Mesodermal cell (in vitro differentiated cells): ENCODE results near the gene CRYBB3.

Experiments
- H3K27ac ChIP-seq: 2 replicates; pipeline ENCODE4 v1.7.0; 2013; ENCODE audit warnings: mild to moderate bottlenecking, low read depth, low read length, moderate library complexity; ENCODE audit not compliant: severe bottlenecking
- H3K36me3 ChIP-seq: 2 replicates; pipeline ENCODE4 v1.7.1; 2013; ENCODE audit warnings: mild to moderate bottlenecking, low read length, moderate library complexity; ENCODE audit not compliant: control insufficient read depth, insufficient read depth
- H3K4me1 ChIP-seq: one replicate; pipeline ENCODE4 v1.7.1; 2013; ENCODE audit warnings: mild to moderate bottlenecking, low read length; ENCODE audit not compliant: insufficient read depth, control insufficient read depth, poor library complexity, severe bottlenecking
- H3K4me3 ChIP-seq: 2 replicates; pipeline ENCODE4 v1.7.0; 2013; ENCODE audit warnings: low read length, control low read depth, mild to moderate bottlenecking; ENCODE audit not compliant: insufficient read depth, poor library complexity, severe bottlenecking; ENCODE audit errors: extremely low read depth
- H3K9me3 ChIP-seq: 2 replicates; pipeline ENCODE4 v1.7.1; 2013; ENCODE audit warnings: mild to moderate bottlenecking, low read length, moderate library complexity; ENCODE audit not compliant: control insufficient read depth
- WGBS, 2 experiments: methylation state at CpG; one replicate each; pipeline ENCODE4 v1.1.5; 2013; ENCODE audit warnings: missing lambda C conversion rate in 2 of 2; ENCODE audit not compliant: insufficient coverage in 2 of 2; 5-methylcytosine and 5-hydroxymethylcytosine counted together

CRYBB3 gene

DNA sequence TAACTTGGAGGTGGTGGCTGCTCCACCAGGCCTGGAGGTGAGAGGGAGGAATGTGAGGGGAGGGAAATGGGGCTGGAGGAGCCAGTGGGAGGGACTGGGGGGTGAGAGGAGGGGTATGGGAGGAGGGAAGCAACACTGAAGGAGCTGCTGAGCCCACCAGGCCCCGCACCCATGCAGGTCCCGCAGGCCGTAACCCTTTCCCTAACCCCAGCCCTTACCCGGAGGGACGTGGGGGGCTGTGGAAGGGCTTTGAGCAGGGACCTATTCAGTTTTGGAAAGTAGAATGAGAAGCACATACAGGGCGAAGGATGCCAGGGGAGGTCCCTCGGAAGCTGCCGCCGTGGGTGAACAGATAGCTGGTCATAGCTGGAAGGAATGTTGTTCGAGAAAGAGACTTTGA lies 33.9 kb upstream of the CRYBB3 start:
- WGBS, 2 experiments = 91 to 97% methylated on average over 7 of the region's 10 CpGs
- no peak overlapping the region for H3K27ac ChIP-seq
- no peaks in the 10 kb centered on the region for H3K36me3 ChIP-seq
- H3K9me3 ChIP-seq = no peaks in the 10 kb centered on the region
- H3K4me1 ChIP-seq = peaks cover 4% of the 10 kb centered on the region
- no peak overlapping the region for H3K4me3 ChIP-seq

DNA sequence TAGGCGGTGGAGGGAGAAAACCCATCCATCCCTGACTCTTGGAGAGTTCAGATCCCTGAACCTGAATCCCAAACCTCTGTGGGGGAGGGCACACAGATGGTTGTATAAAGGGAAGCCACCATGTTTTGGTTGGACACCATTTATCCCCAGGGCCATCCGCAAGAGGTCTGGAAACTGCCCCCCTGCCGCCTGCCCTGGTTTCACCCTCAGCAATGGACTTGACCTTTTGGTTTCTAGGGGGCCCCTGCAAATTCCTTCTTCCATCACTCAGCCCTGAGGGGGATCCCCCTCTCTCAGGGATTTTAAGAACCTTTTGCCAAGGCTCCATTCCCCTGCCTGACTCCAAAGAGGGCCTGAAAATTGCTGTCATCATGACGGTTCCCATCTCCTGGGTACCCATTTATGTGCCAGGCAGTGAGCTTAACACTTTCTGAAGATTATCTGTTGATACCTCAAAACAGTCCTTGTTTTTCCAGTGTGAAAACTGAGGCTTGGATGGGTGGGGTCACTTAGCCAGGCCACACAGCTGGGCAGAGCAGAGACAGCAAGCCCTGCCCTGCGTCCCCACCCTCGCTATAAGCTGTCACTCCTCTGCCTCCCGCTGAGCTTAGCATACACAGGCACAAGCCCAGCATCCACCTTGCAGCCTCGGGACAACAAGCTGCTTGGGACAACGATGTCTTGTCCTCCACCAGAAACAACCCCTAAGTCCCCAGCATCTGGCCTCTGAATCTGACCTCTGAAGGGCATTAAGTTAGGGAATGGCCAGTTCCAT lies 33.2 kb upstream of the CRYBB3 start:
- H3K36me3 ChIP-seq = peaks cover 2% of the 10 kb centered on the region
- H3K27ac ChIP-seq = no peak overlapping the region
- peaks cover 4% of the 10 kb centered on the region for H3K4me1 ChIP-seq
- H3K4me3 ChIP-seq = no peak overlapping the region
- WGBS, 2 experiments = 82 to 96% methylated on average over 7 of the region's 9 CpGs
- H3K9me3 ChIP-seq = no peaks in the 10 kb centered on the region

DNA sequence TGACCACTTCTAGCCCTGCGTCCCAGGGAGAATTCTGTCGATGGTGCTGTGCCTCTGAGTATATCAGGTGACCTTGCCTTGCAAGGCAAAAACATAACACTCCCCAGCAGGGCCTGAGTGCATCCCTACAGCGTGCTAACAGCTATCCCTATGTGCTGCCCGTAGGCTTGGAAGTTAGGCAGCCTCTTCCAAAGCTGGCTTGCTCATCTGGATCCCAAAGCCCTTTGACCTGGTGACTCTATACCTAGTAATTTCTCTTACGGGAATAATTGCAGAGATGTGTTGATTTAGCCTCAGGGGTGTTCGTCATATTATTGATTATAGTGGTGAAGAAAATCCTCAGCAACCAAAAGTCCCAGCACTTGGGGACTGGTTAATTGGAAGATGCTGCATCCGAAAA lies 32.6 kb upstream of the CRYBB3 start:
- H3K9me3 ChIP-seq = no peaks in the 10 kb centered on the region
- 87 to 92% methylated on average over 5 to 6 of the region's 7 CpGs for WGBS, 2 experiments
- H3K4me3 ChIP-seq = no peak overlapping the region
- H3K4me1 ChIP-seq = peaks cover 4% of the 10 kb centered on the region
- H3K27ac ChIP-seq = no peak overlapping the region
- peaks cover 3% of the 10 kb centered on the region for H3K36me3 ChIP-seq

DNA sequence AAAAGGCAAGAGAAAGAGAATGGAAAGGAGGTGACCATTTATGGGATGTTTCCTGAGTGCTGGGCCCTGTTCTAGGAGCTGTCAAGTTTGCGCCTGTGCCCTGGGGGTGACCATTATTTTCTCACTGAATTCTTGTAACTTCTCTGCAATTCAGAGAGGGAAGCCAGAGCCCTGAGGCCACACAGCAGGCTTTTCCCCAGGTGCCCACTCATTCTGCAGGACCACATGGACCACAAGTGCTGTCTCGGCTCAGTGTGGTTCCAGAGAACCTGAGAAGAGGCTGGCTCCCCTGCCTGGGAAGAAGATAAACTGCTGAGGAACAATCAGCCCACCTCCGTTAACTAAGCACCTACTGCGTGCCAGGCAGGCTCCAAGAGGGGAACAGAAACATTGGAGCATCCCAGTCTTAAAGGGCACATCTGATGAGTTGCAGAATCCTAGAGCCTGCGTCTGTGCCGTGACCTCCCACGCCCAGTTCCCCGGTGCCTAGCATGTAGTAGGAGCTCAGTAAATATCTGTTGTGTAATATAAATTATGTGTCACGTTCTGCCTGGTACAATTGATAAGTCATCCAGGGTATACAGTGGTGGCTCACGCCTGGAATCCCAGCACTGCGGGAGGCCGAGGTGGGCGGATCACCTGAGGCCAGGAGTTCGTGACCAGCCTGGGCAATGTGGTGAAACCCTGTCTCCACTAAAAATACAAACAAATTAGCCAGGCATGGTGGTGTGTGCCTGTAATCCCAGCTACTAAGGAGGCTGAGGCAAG lies 31.6 kb upstream of the CRYBB3 start:
- 83 to 85% methylated on average over 13 to 14 of the region's 14 CpGs for WGBS, 2 experiments
- no peak overlapping the region for H3K4me3 ChIP-seq
- peaks cover 12% of the 10 kb centered on the region for H3K36me3 ChIP-seq
- H3K9me3 ChIP-seq = no peaks in the 10 kb centered on the region
- peaks cover 4% of the 10 kb centered on the region for H3K4me1 ChIP-seq
- H3K27ac ChIP-seq = no peak overlapping the region

DNA sequence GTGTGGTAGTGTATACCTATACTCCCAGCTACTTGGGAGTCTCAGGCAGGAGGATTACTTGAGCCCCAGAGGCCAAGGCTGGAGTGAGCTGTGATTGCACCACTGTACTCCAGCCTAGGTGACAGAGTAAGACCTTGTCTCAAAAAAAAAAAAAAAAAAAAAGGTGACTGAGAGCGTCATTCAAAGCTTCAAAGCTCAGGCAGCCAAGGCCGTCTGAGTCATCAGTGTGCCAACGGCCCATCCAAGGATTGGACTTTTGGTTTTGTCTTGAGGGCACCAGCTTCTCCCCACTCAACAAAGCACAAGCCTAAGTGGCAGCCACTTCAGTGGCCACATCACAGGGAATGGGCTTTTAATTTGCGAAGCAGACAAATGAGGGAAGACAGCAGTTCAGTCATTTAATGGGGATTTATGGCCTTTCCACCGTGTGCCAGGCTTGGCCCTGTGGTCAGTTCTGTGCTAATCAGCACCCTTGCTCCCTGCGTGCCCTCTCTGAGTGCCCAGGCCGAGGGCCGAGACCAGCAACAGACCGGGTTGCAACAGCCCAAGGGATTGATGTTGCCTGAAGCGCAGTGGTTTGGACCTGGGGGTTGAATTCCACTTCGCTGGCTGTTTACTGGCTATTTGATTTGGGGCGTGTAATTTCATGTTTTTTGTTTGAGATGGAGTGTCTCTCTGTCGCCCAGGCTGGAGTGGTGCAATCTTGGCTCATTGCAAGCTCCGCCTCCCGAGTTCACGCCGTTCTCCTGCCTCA lies 30.2 kb upstream of the CRYBB3 start:
- WGBS, 2 experiments = 92 to 97% methylated on average over 12 to 14 of the region's 17 CpGs
- H3K9me3 ChIP-seq = no peaks in the 10 kb centered on the region
- H3K4me3 ChIP-seq = no peak overlapping the region
- H3K36me3 ChIP-seq = peaks cover 24% of the 10 kb centered on the region
- H3K4me1 ChIP-seq = peaks cover 4% of the 10 kb centered on the region
- no peak overlapping the region for H3K27ac ChIP-seq

DNA sequence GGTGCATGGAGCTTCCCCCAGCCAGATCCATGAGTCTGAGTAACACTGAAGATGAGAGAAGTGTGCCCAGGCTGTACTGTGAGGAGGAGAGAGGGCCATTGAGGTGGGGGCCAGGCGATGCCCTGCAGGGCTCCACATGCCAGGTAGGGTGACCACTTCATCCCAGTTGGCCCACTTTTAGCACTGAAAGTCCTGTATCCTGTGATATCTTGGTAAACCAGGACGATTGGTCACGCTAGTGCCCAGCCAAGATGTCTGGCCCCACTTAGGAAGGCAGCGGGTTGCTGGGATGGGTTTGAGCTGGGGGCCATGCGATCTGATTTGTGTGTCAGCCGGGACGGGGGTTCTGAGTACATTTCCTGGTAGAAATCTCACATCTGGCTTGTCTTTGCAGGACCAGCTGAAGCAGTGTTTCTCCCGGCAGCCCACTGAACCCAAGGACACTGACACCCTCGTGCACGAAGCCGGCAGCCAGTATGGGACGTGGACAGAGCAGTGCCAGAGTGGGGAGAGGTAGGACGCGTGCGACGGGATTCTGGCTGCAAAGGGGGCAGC lies 29.2 kb upstream of the CRYBB3 start:
- no peaks in the 10 kb centered on the region for H3K9me3 ChIP-seq
- 96 to 98% methylated on average over 11 to 14 of the region's 16 CpGs for WGBS, 2 experiments
- H3K36me3 ChIP-seq = peaks cover 35% of the 10 kb centered on the region
- H3K4me1 ChIP-seq = peaks cover 4% of the 10 kb centered on the region
- no peak overlapping the region for H3K4me3 ChIP-seq
- H3K27ac ChIP-seq = no peak overlapping the region

DNA sequence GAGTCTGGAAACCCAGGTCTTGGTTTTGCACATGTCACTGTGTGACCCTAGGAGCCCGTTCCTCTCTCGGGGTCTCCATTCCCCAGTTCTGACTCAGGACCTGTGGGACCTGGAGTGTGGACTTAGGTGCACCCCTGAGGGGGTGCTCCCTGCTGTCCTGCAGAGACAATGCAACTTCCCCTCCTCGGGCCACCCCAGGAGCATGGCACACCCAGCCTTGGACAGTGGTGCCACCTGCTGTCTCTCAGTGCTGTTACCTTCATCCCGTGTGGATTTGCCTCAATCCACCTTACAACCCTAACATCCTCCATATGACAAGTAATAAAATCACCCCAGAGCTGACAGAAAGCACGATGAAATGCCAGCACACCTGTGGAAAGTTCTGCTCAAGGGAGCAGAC lies 27.5 kb upstream of the CRYBB3 start:
- H3K4me3 ChIP-seq = no peak overlapping the region
- no peaks in the 10 kb centered on the region for H3K4me1 ChIP-seq
- H3K36me3 ChIP-seq = peaks cover 51% of the 10 kb centered on the region
- H3K27ac ChIP-seq = no peak overlapping the region
- no peaks in the 10 kb centered on the region for H3K9me3 ChIP-seq
- 78 to 84% methylated on average over 4 to 5 of the region's 5 CpGs for WGBS, 2 experiments

DNA sequence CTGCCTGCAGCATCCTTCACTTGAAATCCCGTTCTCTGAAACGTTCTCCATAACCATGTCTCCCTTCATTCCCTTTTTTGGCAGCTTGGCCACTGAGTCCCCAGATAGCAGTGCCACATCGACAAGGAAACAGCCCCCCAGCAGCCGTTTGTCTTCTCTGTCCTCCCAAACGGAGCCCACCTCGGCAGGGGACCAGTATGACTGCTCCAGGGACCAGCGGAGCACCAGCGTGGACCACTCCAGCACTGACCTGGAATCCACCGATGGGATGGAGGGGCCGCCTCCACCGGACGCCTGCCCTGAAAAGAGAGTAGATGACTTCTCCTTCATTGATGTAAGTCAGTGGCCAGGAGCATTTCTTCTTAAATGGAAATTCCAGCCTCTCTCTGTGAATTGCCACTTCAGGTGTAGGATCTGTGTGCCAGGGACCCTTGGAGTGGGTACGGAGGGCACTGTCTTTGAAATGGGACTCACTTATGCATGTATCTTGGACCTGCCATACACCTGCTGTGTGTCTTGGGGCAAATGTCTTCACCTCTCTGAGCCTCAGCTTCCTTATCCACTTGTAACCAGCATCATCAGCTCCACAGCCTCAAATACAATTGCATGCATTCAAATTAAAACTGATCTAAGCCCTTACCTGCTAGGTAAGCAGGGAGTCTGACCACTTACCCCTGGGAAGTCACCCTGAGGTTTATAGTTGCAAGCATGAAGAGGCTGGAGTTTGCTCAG lies 25.3 kb upstream of the CRYBB3 start:
- Histone ChIP-seq H3K27ac (no peak overlapping the region), H3K4me1 (no peaks in the 10 kb centered on the region), H3K4me3 (no peak overlapping the region), H3K36me3 (peaks cover 56% of the 10 kb centered on the region), H3K9me3 (no peaks in the 10 kb centered on the region)
- WGBS, 2 experiments = 94% methylated on average over 13 of the region's 13 CpGs

DNA sequence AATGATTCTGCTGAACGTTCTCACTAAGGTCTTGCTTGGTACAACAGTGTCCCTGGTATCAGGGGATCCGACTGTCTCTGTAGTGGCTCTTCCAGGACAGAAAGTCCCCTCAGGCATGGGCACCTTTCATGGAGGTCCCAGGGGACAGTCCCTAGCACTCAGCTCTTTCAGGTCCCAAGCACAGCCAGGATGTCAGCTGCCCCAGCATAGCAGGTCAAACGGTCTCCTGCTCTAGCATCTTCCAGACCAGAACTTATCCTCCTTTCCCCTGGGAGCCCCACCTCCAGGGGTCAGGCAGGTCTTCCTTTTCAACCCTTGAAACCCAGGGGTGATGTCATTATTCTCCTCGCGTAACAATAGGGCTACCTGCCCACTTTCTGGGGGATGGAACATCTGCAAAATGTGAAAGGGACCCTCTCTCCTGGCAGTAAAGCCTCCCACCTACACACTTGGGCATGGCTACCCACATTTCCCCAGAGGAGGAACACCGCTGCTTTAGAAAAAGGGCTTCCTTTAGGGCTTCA lies 24.7 kb upstream of the CRYBB3 start:
- Histone ChIP-seq H3K9me3 (no peaks in the 10 kb centered on the region), H3K4me3 (no peak overlapping the region), H3K4me1 (no peaks in the 10 kb centered on the region), H3K27ac (no peak overlapping the region), H3K36me3 (peaks cover 61% of the 10 kb centered on the region)
- WGBS, 2 experiments = 89 to 91% methylated on average over 4 to 6 of the region's 6 CpGs

DNA sequence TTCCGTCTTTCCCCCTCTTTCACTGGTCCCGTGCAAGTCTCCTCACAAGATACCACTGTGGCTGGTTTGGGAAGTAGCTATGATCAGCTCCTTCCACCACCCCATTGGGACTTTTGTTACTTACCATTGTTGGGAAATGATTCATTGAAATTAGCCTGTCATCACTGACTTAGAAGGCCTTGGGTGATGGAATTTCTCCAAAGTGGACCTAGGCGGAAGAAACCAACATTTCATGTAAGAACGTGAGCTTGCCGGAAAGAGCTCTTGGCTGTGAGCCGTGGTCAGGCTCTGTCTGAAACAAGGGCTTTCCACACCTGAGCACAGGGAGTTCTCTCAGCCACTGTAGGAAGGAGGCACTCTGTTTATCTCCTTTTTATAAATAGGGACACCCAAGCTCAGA lies 23.5 kb upstream of the CRYBB3 start:
- 92 to 97% methylated on average over 5 of the region's 6 CpGs for WGBS, 2 experiments
- peaks cover 69% of the 10 kb centered on the region for H3K36me3 ChIP-seq

More for the DNA sequence above, 23.5 kb upstream of the CRYBB3 start:
- no peak overlapping the region for H3K4me3 ChIP-seq
- H3K27ac ChIP-seq = no peak overlapping the region
- H3K9me3 ChIP-seq = no peaks in the 10 kb centered on the region
- H3K4me1 ChIP-seq = no peaks in the 10 kb centered on the region
